Activated CD8-positive, alpha-beta memory T cell treated with anti-CD3 and anti-CD28 coated beads for 4 hours (primary cell): ENCODE measurements around the gene SLIT1.

ENCODE experiments used
- DNase-seq, 2 donors: peaks; one replicate each; pipeline ENCODE4 v3.0.0-alpha.2; 2020; ENCODE audit warnings: low read depth in 2 of 2

Gene SLIT1

GRCh38 chr10:96972264-96972663 is 213.5 kb downstream of the SLIT1 start:
- DNase-seq: no peak

GRCh38 chr10:96971324-96971723 is 214.4 kb downstream of the SLIT1 start:
- no peak for DNase-seq

GRCh38 chr10:96968682-96969423 is 216.9 kb downstream of the SLIT1 start:
- no peak for DNase-seq

GRCh38 chr10:96967847-96968246 is 217.9 kb downstream of the SLIT1 start:
- DNase-seq: no peak

- no peak for DNase-seq
These were observed 221.6 kb downstream of the SLIT1 start for GRCh38 chr10:96964131-96964530.

DNA sequence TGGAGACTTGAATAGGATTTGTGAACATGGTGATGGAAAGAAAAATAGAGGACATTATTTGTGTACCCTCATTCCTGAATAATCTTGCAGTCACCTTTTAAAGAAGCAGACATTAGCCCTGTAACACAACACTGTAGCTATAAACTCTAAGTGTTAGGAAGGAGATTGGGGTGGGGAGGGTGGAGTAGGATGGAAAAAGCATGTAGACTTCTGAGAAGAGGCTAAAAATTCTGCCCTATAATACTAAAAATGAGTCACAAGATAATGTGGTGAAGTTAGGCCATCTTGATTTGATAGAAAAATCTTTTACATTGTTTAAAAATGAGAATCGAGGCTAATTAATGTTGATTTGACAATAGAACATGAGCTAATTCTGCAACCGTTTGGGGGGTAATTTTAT is 224.9 kb downstream of the SLIT1 start:
- no peak for DNase-seq

DNA sequence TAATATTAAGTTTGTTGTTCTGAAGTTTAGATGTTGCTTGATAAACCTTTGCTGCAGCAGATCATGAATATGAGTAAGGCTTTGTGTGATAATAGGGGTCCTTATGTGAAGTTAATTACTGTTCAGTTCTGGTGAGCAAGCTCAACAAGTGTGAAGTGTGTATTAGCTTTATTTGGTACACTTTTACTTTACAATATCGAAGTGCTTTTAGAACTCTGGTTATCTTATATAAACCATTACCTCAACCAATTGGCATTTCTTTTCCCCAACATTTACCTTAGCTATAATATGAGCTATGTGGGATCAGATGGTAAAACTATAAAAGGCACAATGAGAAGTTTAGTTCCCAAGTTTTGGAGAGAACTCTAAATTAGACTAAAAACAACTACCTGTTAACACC is 226.0 kb downstream of the SLIT1 start:
- no peak for DNase-seq

GRCh38 chr10:96958071-96958470 is 227.7 kb downstream of the SLIT1 start:
- no peak for DNase-seq

DNA sequence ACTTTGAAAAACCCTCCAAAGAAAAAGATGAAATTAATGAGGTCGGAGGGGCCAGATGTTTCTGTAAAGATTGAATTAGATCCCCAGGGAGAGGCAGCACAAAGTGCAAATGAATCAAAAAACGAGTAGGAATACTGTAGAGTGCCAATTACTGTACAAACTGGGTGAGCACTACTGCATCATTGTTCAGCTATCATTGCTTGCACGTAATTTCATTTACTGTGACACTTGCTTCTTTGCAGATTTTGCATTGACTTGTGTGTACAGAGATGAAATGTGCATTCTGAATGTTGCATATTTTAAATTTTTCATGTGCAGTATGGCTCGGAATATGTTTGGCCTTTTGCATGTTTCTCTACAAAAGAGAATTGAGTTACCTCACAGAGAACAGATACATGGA is 230.0 kb downstream of the SLIT1 start:
- DNase-seq: no peak

- no peak for DNase-seq
These were observed 233.8 kb downstream of the SLIT1 start for GRCh38 chr10:96951954-96952353.

GRCh38 chr10:96949039-96949683 is 236.6 kb downstream of the SLIT1 start:
- no peak for DNase-seq
